HG02970 (cell line): ENCODE data around the gene RNF169.
"Not testable (repeated sequence)": the region's sequence is repeated elsewhere in the genome, so short reads cannot be mapped to it uniquely, and the experiment has no call there.

Experiments used
- ATAC-seq: cut with Tn5 transposase; IDR thresholded peaks from one replicate; pipeline ENCODE4 v1.9.1; 2021; ENCODE audit warnings: mild to moderate bottlenecking, moderate library complexity, moderate number of reproducible peaks; ENCODE audit not compliant: unreplicated experiment, low FRiP score

RNF169 gene

GRCh38 chr11:74766905-74767304 is 18.3 kb downstream of the RNF169 start:
- no peak for ATAC-seq

- ATAC-seq: not testable (repeated sequence)
These were observed 19.6 kb downstream of the RNF169 start for GRCh38 chr11:74768172-74768651.

GRCh38 chr11:74769055-74769707 is 20.5 kb downstream of the RNF169 start:
- ATAC-seq: no peak

- ATAC-seq: no peak
These were observed 21.8 kb downstream of the RNF169 start for GRCh38 chr11:74770456-74770855.

- no peak for ATAC-seq
These were observed 22.5 kb downstream of the RNF169 start for GRCh38 chr11:74771139-74771538.

- no peak for ATAC-seq
These were observed 24.8 kb downstream of the RNF169 start for GRCh38 chr11:74773476-74773875.

GRCh38 chr11:74775762-74776161 is 27.1 kb downstream of the RNF169 start:
- no peak for ATAC-seq

- no peak for ATAC-seq
These were observed 27.9 kb downstream of the RNF169 start for GRCh38 chr11:74776546-74776945.

GRCh38 chr11:74777038-74777437 is 28.4 kb downstream of the RNF169 start:
- ATAC-seq: no peak

- ATAC-seq: no peak
These were observed 29.2 kb downstream of the RNF169 start for GRCh38 chr11:74777877-74778276.

GRCh38 chr11:74778581-74778980 is 29.9 kb downstream of the RNF169 start:
- ATAC-seq: no peak

GRCh38 chr11:74780248-74781005 is 31.8 kb downstream of the RNF169 start:
- no peak for ATAC-seq

GRCh38 chr11:74783241-74783871 is 34.7 kb downstream of the RNF169 start:
- no peak for ATAC-seq

- ATAC-seq: no peak
These were observed 35.6 kb downstream of the RNF169 start for GRCh38 chr11:74784234-74784633.

- no peak for ATAC-seq
These were observed 36.1 kb downstream of the RNF169 start for GRCh38 chr11:74784726-74785125.

GRCh38 chr11:74786574-74786973 is 37.9 kb downstream of the RNF169 start:
- no peak for ATAC-seq

GRCh38 chr11:74791333-74792100 is 42.9 kb downstream of the RNF169 start:
- no peak for ATAC-seq

- no peak for ATAC-seq
These were observed 57.6 kb downstream of the RNF169 start for GRCh38 chr11:74806267-74806666.

GRCh38 chr11:74809801-74810200 is 61.2 kb downstream of the RNF169 start:
- ATAC-seq: no peak

- no peak for ATAC-seq
These were observed 67.3 kb downstream of the RNF169 start for GRCh38 chr11:74815966-74816365.

GRCh38 chr11:74816664-74817063 is 68.0 kb downstream of the RNF169 start:
- no peak for ATAC-seq
